Effector CD4-positive, alpha-beta T cell (primary cell): ENCODE data around the gene LYPD3.

ENCODE experiments used
- DNase-seq: peaks from one replicate; pipeline ENCODE4 v3.0.0-alpha.2; 2020

The LYPD3 gene

DNA sequence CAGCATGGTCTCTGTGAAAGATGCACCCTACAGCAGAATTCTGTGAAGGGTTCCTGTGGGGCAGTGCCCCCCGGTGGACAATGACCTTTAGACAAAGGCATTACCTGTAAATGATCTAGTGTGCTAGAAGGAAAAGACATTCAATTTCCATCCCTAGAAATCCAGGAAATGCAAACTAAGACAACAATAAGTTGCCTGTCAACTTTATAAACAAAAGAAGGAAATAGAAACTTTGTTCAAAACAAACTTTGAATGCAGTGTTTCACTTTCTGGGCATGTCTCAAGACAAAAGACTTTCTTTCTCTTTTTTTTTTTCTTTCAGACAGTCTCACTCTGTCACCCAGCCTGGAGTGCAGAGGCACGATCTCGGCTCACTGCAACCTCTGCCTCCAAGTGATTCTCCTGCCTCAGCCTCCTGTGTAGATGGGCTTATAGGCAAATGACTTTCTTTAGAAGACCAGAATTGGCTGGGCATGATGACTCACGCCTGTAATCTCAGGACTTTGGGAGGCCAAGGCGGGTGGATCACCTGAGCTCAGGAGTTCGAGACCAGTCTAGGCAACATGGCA is 35.2 kb downstream of the LYPD3 start:
- DNase-seq: no peak

- no peak for DNase-seq
Observed at GRCh38 chr19:43429395-43429794, 36.0 kb downstream of the LYPD3 start.

GRCh38 chr19:43425567-43426392 is 39.6 kb downstream of the LYPD3 start:
- DNase-seq: no peak

DNA sequence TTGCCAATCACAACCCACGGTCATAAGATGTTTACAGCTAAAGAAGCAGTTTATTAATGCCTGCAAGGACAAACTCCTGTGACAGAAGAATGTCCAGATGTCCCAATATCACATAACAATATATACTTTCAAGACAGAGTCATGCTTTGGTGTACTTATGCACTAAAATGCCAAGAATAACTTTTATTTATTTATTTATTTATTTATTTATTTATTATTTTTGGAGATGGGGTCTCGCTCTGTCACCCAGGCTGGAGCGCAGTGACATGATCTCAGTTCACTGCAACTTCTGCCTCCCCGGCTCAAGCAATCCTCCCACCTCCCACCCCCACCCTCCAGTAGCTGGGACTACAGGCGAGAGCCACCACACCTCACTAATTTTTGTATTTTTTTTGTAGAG is 41.6 kb downstream of the LYPD3 start:
- no peak for DNase-seq

DNA sequence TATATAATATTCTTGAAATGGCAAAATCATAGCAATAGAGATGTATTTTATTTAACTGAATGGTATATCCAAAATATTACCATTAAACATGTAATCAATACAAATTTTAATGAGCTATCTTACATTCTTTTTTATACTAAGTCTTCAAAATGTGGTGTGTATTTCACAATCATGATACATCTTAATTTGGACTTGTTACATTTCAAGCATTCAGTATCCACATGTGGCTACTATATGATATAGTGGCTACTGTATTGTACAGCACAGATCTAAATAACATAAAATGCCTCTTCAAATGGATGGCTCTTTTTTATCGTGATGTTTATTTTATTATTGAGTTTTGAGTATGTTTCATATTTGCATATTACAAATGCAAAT is 42.7 kb downstream of the LYPD3 start:
- DNase-seq: no peak

GRCh38 chr19:43422000-43422688 is 43.3 kb downstream of the LYPD3 start:
- DNase-seq: no peak

GRCh38 chr19:43420954-43421353 is 44.5 kb downstream of the LYPD3 start:
- DNase-seq: no peak

GRCh38 chr19:43416951-43417623 is 48.3 kb downstream of the LYPD3 start:
- DNase-seq: no peak

DNA sequence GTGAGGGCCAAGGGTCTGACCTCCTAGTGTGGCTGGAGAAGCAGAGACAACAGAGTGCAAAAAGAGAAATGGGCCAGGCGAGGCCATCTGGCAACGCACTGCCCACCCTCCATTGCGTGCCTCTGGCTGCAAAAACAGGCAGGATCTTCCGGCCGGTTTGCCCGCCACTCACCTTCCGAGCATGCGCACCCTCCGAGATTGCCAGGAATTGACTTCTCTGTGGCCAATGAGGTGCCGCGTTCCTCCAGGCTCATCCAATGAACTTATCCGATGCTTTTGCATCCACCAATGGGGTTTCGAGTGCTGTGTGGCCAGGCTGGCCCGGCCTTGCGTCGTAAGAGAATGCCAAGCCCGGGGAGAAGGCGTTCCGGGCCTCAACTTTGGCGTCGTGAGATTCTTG is 50.9 kb downstream of the LYPD3 start, which contains the start of gene TEX101:
Gene TEX101 (plus strand): TSS at position 337 of the 400 bp plus-strand sequence. CDS start 1,030 bp downstream, outside the sequence.
- no peak for DNase-seq

GRCh38 chr19:43412441-43412840 is 53.0 kb downstream of the LYPD3 start:
- no peak for DNase-seq
